GM12874 (cell line): ENCODE results near the gene PAQR4.

Experiments used
- CTCF ChIP-seq: IDR thresholded peaks from 2 replicates; pipeline ENCODE4 v1.5.1; 2011; ENCODE audit warnings: low read depth, mild to moderate bottlenecking, control low read depth, low read length, moderate library complexity; ENCODE audit not compliant: insufficient read depth

PAQR4 gene

DNA sequence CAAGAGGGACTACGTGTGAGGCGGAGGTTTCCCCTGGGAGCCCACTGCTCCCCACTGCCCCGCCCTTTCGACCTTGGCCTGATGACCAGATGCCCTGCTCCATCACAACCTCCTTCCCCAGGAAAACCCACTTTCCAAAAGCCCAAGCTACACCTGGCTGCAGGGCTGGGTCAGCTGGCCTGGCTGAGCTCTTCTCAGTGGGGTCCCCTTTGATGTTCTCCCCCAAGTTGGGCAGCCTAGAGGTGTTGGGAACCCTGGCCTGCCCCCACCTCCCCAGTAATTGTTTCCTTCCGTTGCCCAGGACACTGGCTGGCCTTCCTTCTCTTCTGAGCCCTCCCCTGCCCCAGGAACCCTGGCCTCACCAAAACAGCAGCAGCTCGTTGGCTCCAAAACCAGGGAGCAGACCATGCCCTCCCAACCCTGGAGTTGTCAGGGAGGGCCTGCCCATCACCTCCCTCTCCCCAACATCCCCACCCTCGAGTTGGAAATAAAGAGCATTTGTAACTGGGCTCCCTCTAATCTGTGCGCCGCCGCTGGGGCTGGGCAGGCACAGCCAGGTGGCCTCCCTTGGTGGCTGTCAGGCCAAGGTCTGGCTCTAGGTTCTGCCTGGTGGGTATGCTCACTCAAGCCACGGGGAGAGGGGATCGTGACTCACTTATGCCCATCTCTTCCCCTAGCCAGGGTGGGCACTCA lies 45.0 kb downstream of the PAQR4 start:
- TF ChIP-seq CTCF: no peak

- no peak for TF ChIP-seq CTCF
Observed at GRCh38 chr16:3014971-3015370, 45.8 kb downstream of the PAQR4 start.

- TF ChIP-seq CTCF: no peak
Observed at GRCh38 chr16:3015865-3016521, 46.8 kb downstream of the PAQR4 start.

DNA sequence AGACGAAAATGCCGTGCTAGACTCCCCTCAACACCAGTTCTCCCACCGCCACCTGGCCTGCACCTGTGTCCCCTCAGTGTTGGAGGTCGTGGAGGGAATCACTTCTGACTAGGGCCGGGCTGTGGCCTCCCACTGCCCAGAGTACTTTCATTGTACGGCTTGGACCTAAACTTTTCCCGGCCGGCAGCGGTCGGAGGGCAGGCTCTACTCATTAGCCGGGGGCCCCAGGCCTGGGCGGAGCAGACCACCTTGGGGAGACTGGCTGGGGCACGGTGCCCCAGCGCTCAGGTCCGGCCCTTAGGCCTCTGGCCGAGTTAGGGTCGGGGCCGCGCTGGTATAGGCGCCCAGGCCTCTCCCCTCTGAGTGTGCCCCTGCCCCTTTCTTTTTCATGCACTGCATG lies 48.2 kb downstream of the PAQR4 start:
- no peak for TF ChIP-seq CTCF

GRCh38 chr16:3017794-3018506 lies 48.8 kb downstream of the PAQR4 start, which contains the start of gene CLDN6:
TSS of gene CLDN6 (minus strand) at chr16:3018183. CDS start at chr16:3016021, 2,162 bp downstream.
- peak; percentile 59 for TF ChIP-seq CTCF

DNA sequence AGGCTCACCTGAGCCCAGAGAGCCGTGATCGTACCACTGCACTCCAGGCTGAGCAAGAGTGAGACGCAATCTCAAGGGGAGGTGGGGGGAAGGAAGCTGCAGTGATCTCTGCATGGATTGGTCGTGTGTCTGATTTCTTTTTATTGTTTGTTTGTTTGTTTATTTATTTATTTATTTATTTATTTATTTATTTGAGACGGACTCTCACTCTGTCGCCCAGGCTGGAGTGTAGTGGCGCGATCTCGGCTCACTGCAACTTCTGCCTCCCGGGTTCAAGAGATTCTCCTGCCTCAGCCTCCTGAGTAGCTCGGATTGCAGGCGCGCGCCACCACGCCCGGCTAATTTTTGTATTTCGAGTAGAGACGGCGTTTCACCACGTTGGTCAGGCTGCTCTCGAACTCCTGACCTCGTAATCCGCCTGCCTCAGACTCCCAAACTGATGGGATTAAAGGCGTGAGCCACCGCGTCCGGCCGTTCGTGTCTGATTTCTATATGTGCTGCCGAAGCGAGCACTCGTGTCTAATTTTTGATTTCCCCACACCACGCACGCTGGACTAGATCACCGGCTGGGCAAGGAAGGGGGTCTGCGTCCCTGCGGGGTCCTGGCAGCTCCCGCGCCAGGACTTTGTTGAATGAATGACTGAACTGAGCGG lies 50.6 kb downstream of the PAQR4 start:
- TF ChIP-seq CTCF: no peak

DNA sequence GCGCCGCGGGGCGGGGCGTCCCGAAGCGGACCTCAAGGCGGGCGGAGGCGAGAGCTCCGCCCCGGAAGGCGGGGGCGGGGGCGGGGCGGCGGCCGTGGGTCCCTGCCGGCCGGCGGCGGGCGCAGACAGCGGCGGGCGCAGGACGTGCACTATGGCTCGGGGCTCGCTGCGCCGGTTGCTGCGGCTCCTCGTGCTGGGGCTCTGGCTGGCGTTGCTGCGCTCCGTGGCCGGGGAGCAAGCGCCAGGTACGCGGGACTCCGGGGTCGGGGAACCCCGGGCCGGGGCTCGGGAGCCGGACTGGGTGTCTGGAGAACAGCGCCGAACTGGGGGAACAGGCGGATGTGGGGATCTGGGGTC lies 51.1 kb downstream of the PAQR4 start, which contains the start of gene TNFRSF12A:
TSS of gene TNFRSF12A (plus strand) at position 122 of the 357 bp plus-strand sequence. CDS start at position 152, 30 bp downstream.
- 0 out of 2 replicates have a peak, but pooled peaks have one; percentile 3 for TF ChIP-seq CTCF
